K562 (cell line): ENCODE data around the gene SORCS2. TPM values are rescaled to one million over a fixed set of nuclear protein-coding genes. Genes with fewer than 3 reads are reported as not detected.

Experiments used
- ATAC-seq: fragments of 200-7000 bp; cut with Tn5 transposase; 3 replicates; pipeline ENCODE4 v1.9.1; 2020; ENCODE audit warnings: moderate library complexity
- BruUV-seq: library from RNA; stranded (reverse); fragments of 400-500 nt; replicated peaks from 2 replicates; lab custom pipeline; 2021; lab: Mats Ljungman, UMichigan
- CTCF ChIA-PET: fragments of 300-600 bp; formaldehyde crosslinking; extraction: SDS; loops from one replicate; lab custom pipeline; 2021; ENCODE audit warnings: low intra/inter-chr PET ratio; lab: Yijun Ruan, JAX
- POLR2A ChIA-PET: fragments of 300-600, 350-650 bp; sonication (Branson Sonifier 250); formaldehyde crosslinking; extraction: SDS; loops from one replicate; lab custom pipeline; 2021; ENCODE audit warnings: antibody characterized with exemption, inconsistent platforms; lab: Yijun Ruan, JAX
- DNase-seq, 4 experiments: peaks; one replicate each; pipeline versions ENCODE4 v3.0.0 to v3.0.0-alpha.2; 2011 to 2018; ENCODE audit warnings: low spot score in 3 of 4, mixed read lengths in 3 of 4; ENCODE audit errors: extremely low read depth in 1 of 4
- FAIRE-seq: peaks from 2 replicates; lab custom pipeline; 2011; peaks lifted over from hg19 to GRCh38; lab: Jason Lieb, UNC
- H2AFZ ChIP-seq: 2 replicates; pipeline ENCODE4 v1.6.0; 2011; ENCODE audit warnings: low read depth, low read length, control low read depth, inconsistent platforms
- H3K27ac ChIP-seq: fragments of 200-600 bp; 3 replicates; pipeline ENCODE4 v1.8.0; 2011; ENCODE audit warnings: low read depth, mild to moderate bottlenecking, control low read depth, inconsistent platforms, low read length, moderate library complexity, mixed read lengths; ENCODE audit errors: extremely low read depth
- H3K27me3 ChIP-seq, 2 experiments: fragments of 300-600 bp in 1 of 2; 2 replicates in 1 of 2; 3 replicates in 1 of 2; pipeline versions ENCODE4 v1.6.0 to v1.8.0; 2011; ENCODE audit warnings: inconsistent platforms in 2 of 2, low read length in 2 of 2, mild to moderate bottlenecking in 1 of 2, mixed read lengths in 1 of 2, moderate library complexity in 1 of 2; ENCODE audit not compliant: control insufficient read depth in 2 of 2, insufficient read depth in 2 of 2
- H3K36me3 ChIP-seq: fragments of 300-600 bp; 3 replicates; pipeline ENCODE4 v1.8.0; 2011; ENCODE audit warnings: mild to moderate bottlenecking, low read length, inconsistent platforms; ENCODE audit not compliant: control insufficient read depth, insufficient read depth
- H3K4me1 ChIP-seq, 2 experiments: fragments of 200-600 bp in 1 of 2; replicated peaks in 1 of 2; 2 replicates in 1 of 2; 3 replicates in 1 of 2; pipeline versions ENCODE4 v1.5.1 to v1.8.0; 2011; ENCODE audit warnings: inconsistent platforms in 2 of 2, low read length in 2 of 2, mild to moderate bottlenecking in 1 of 2, mixed read lengths in 1 of 2, moderate library complexity in 1 of 2; ENCODE audit not compliant: control insufficient read depth in 2 of 2, insufficient read depth in 2 of 2
- H3K4me2 ChIP-seq: 2 replicates; pipeline ENCODE4 v1.6.1; 2011; ENCODE audit warnings: low read length, control low read depth, inconsistent platforms, mixed read lengths; ENCODE audit not compliant: insufficient read depth
- H3K4me3 ChIP-seq: fragments of 200-600 bp; sonication (generic), shearing (Covaris generic); 2 replicates; pipeline ENCODE4 v1.5.1; 2016; ENCODE audit warnings: control low read depth, inconsistent platforms
- H3K79me2 ChIP-seq: fragments of 200-600 bp; 3 replicates; pipeline ENCODE4 v1.8.0; 2011; ENCODE audit warnings: low read length, inconsistent platforms; ENCODE audit not compliant: control insufficient read depth, insufficient read depth
- H3K9ac ChIP-seq, 2 experiments: 2 replicates each; pipeline versions ENCODE4 v1.6.0 to v1.6.1; 2011; ENCODE audit warnings: low read depth in 2 of 2, low read length in 2 of 2, control low read depth in 1 of 2, inconsistent platforms in 1 of 2, mild to moderate bottlenecking in 1 of 2, mixed read lengths in 1 of 2; ENCODE audit not compliant: insufficient read depth in 1 of 2
- H3K9me1 ChIP-seq: one replicate; pipeline ENCODE4 v1.6.0; 2011; ENCODE audit warnings: inconsistent platforms, mild to moderate bottlenecking, low read length, moderate library complexity; ENCODE audit not compliant: control insufficient read depth, insufficient read depth
- H3K9me3 ChIP-seq: replicated peaks from 2 replicates; pipeline ENCODE4 v1.5.1; 2011; ENCODE audit warnings: low read depth, low read length, inconsistent platforms; ENCODE audit not compliant: control insufficient read depth, insufficient read depth
- H4K20me1 ChIP-seq: replicated peaks from 2 replicates; pipeline ENCODE4 v1.6.1; 2011; ENCODE audit warnings: low read length, inconsistent platforms, mixed read lengths; ENCODE audit not compliant: control insufficient read depth, insufficient read depth
- BMI1 ChIP-seq: fragments of 150-350 bp; IDR thresholded peaks from 2 replicates; pipeline ENCODE4 v1.6.1; 2014; ENCODE audit warnings: low read length
- HNRNPLL ChIP-seq: fragments of 200-400 bp; formaldehyde crosslinking; IDR thresholded peaks from 2 replicates; pipeline ENCODE4 v1.6.1; 2017; ENCODE audit warnings: low read length, low read depth, mild to moderate bottlenecking; ENCODE audit not compliant: poor library complexity, severe bottlenecking
- LCOR ChIP-seq: sonication (generic); formaldehyde crosslinking; IDR thresholded peaks from 2 replicates; pipeline ENCODE4 v1.8.0; 2022; ENCODE audit warnings: mild to moderate bottlenecking, missing genetic modification reagents
- NCOR1 ChIP-seq: fragments of 450-650 bp; IDR thresholded peaks from 2 replicates; pipeline ENCODE4 v1.6.1; 2016; ENCODE audit warnings: mild to moderate bottlenecking, moderate library complexity
- POLR2AphosphoS2 ChIP-seq: IDR thresholded peaks from 2 replicates; pipeline ENCODE4 v1.6.1; 2012; ENCODE audit warnings: low read length, improper control_type of control experiment
- ZMIZ1 ChIP-seq, 2 experiments: fragments of 150-350 bp in 1 of 2; IDR thresholded peaks; 2 replicates each; pipeline ENCODE4 v1.6.1; 2012 to 2016; ENCODE audit warnings: low read depth in 2 of 2, low read length in 2 of 2, mild to moderate bottlenecking in 1 of 2, moderate library complexity in 1 of 2
- ZNF324 ChIP-seq: fragments of 250-450 bp; sonication (Bioruptor Pico); IDR thresholded peaks from 2 replicates; pipeline ENCODE4 v1.4.0; 2020; ENCODE audit warnings: mild to moderate bottlenecking
- WGBS: fragments of 100-300 bp; shearing (Covaris generic); methylation state at CpG from one replicate; pipeline ENCODE4 v1.1.6; 2016; ENCODE audit warnings: low coverage, mixed read lengths; ENCODE audit not compliant: insufficient coverage; ENCODE audit errors: missing lambda C conversion rate; 5-methylcytosine and 5-hydroxymethylcytosine counted together
- in situ Hi-C: fragments of 300-500 bp; cut with MboI; formaldehyde crosslinking; loops from 4 replicates; pipeline ENCODE4 v1.15.0; 2018; ENCODE audit warnings: inconsistent platforms, mixed read lengths
- intact Hi-C: fragments of 100-400 bp; cut with micrococcal nuclease; formaldehyde crosslinking; loops from 2 replicates; pipeline ENCODE4 v1.14.2; 2022
- polyA plus RNA-seq, 8 experiments: library from polyadenylated mRNA; depleted of rRNA in 4 of 8; stranded (reverse) in 5 of 8; unstranded in 3 of 8; fragments of >200 nt; fragmentation: Nextera tagmentation in 2 of 8; fragmentation: Illumina TruSeq in 1 of 8; extraction: Ambion mirVana in 2 of 8; extraction: Trizol in 1 of 8; gene quantifications; 2 replicates each; pipeline versions ENCODE4 v1.2.1 to v1.2.3, GENCODE V29; 2011 to 2014; ENCODE audit warnings: inconsistent platforms in 1 of 8, missing spikeins in 1 of 8
- total RNA-seq, 7 experiments: library from RNA; depleted of rRNA in 6 of 7; stranded (reverse); fragments of >200 nt in 6 of 7; fragmentation: Illumina TruSeq in 2 of 7; extraction: Trizol in 2 of 7; gene quantifications; 2 replicates each; pipeline versions ENCODE4 v1.2.1 to v1.2.3, GENCODE V29; 2011 to 2021; ENCODE audit warnings: low replicate concordance in 1 of 7

The SORCS2 gene
- total and polyA plus RNA-seq, 9 of the 15 experiments (the other 6 are each of a cell fraction or from before 2014, with no cell fraction given), result not detected

- ChIA-PET CTCF (no interaction called here), POLR2A (interaction anchor here (0.7 kb wide), 1 partner anchor 81 kb away, joined by 3 read pairs; no protein-coding TSS in a partner anchor)
- H3K79me2 ChIP-seq, result no peaks in the 10 kb centered on the region
- peaks cover 6% of the 10 kb centered on the region; the same call in 1 of the 2 replicates for H4K20me1 ChIP-seq
- DNase-seq (no peak), FAIRE-seq (no peak), ATAC-seq (no peak)
- intact Hi-C loops (no loop called here), in situ Hi-C loops (no loop called here)
- no TSS peak for BruUV-seq
- no peak overlapping the region for H3K4me2 ChIP-seq
- WGBS, result 0% methylated on average over 4 of the region's 12 CpGs
- no peak overlapping the region for H3K4me3 ChIP-seq
- no peaks in the 10 kb centered on the region for H3K9me1 ChIP-seq
- no peak for TF ChIP-seq ZMIZ1 (IDR thresholded peaks at IDR 0.05; ENCODE audit: low read depth in 2 of 2, low read length in 2 of 2)
- TF ChIP-seq ZNF324 (CRISPR knock-in tag), result no peak
- no peak for TF ChIP-seq BMI1
- TF ChIP-seq LCOR (CRISPR knock-in tag), result no peak
- no peak for TF ChIP-seq HNRNPLL
- TF ChIP-seq NCOR1, result no peak
- TF ChIP-seq POLR2AphosphoS2, result no peak
- no peaks in the 10 kb centered on the region for H3K36me3 ChIP-seq
- peaks cover 2 to 70% of the 10 kb centered on the region in 2 experiments; a peak in 4 of 5 replicates for H3K27me3 ChIP-seq
- H3K27ac ChIP-seq, result no peak overlapping the region
- no peak overlapping the region for H2AFZ ChIP-seq
- no peak overlapping the region for H3K9ac ChIP-seq
- H3K4me1 ChIP-seq, result peaks cover 0 to 3% of the 10 kb centered on the region in 2 experiments; a peak in 1 of 5 replicates
- H3K9me3 ChIP-seq, result no peaks in the 10 kb centered on the region
Observed at GRCh38 chr4:7523526-7523925, 331.2 kb downstream of the SORCS2 start.
